ENCODE results near the gene MAP6. TPM values are rescaled to one million over a fixed set of nuclear protein-coding genes. Genes with fewer than 3 reads are reported as not detected.
"Not testable (repeated sequence)": the region's sequence is repeated elsewhere in the genome, so short reads cannot be mapped to it uniquely, and the experiment has no call there.

Gene MAP6
- total and polyA plus RNA-seq, 2 experiments from 2014 or later, result 0.31 to 1.2 TPM

DNA sequence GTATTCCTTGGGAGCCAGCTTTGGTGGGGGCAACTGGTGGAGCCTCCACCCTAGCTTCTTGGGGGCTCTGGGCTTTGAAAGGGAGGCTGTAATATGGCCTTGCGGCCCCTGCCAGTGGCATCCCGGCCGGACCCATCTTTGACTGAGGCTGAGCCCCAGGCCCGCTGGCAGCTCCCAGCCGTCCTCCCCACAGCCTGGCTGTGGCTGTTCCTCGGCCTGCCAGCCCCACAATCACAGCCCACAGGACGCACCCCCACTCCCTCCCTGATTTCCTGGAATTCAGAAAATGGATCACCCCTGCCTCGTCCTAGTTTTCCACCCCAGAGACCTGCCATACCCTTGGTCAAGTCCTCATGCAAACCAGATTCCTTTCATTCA lies 83.6 kb downstream of the MAP6 start (continued):
- TF ChIP-seq, protein P1, sequence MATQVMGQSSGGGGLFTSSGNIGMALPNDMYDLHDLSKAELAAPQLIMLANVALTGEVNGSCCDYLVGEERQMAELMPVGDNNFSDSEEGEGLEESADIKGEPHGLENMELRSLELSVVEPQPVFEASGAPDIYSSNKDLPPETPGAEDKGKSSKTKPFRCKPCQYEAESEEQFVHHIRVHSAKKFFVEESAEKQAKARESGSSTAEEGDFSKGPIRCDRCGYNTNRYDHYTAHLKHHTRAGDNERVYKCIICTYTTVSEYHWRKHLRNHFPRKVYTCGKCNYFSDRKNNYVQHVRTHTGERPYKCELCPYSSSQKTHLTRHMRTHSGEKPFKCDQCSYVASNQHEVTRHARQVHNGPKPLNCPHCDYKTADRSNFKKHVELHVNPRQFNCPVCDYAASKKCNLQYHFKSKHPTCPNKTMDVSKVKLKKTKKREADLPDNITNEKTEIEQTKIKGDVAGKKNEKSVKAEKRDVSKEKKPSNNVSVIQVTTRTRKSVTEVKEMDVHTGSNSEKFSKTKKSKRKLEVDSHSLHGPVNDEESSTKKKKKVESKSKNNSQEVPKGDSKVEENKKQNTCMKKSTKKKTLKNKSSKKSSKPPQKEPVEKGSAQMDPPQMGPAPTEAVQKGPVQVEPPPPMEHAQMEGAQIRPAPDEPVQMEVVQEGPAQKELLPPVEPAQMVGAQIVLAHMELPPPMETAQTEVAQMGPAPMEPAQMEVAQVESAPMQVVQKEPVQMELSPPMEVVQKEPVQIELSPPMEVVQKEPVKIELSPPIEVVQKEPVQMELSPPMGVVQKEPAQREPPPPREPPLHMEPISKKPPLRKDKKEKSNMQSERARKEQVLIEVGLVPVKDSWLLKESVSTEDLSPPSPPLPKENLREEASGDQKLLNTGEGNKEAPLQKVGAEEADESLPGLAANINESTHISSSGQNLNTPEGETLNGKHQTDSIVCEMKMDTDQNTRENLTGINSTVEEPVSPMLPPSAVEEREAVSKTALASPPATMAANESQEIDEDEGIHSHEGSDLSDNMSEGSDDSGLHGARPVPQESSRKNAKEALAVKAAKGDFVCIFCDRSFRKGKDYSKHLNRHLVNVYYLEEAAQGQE (IDR thresholded peaks at IDR 0.05; ENCODE audit: unreplicated experiment), result no peak
- TF ChIP-seq EZH2 (IDR thresholded peaks at IDR 0.05; ENCODE audit: low read depth, unreplicated experiment), result no peak
- TF ChIP-seq ZNF331 (CRISPR knock-in tag; IDR thresholded peaks at IDR 0.05; ENCODE audit: low read depth), result no peak

DNA sequence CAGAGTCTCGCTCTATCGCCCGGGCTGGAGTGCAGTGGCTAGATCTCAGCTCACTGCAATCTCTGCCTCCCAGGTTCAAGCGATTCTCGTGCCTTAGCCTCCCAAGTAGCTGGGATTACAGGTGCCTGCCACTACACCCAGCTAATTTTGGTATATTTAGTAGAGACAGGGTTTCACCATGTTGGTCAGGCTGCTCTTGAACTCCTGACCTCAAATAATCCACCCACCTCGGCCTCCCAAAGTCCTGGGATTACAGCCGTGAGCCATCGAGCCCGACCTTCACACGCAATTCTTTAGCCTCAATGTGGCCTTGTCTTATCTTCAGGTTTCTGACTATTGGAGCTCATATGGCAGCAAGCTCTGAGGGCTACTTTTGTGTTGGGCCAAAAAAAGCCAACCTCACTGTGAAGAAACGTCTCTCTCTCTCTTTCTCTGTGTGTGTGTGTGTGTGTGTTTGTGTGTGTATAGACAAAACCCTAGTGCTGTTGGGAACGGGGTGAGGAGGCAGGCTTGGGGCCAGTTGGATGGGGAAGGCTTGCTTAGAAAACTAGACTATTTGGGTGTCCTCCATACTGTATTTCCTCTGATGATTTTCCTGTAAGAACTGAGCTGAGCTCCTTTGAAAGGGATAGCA lies 84.1 kb downstream of the MAP6 start:
- DNase-seq (ENCODE audit: low spot score); H3K79me2 ChIP-seq (replicated peaks; ENCODE audit: insufficient read depth); H4K20me1 ChIP-seq (replicated peaks; ENCODE audit: insufficient read depth); ATAC-seq; H3K9me3 Mint-ChIP-seq; H3K9me2 ChIP-seq (ENCODE audit: insufficient read depth); H3F3A ChIP-seq (replicated peaks; ENCODE audit: low read depth); H3K36me3 Mint-ChIP-seq (ENCODE audit: low read depth); H3K27me3 ChIP-seq (ENCODE audit: insufficient read depth); H3K36me3 ChIP-seq (ENCODE audit: insufficient read depth); H3K4me3 ChIP-seq: not testable (repeated sequence)
- Histone ChIP-seq H2AFZ (peak overlapping the region; percentile 91; the same call in 1 of the 2 replicates), H3K4me1 (ENCODE audit: insufficient read depth) (peaks cover 16% of the 10 kb centered on the region), H3K27ac (ENCODE audit: low read depth) (0 out of 2 replicates have a peak overlapping the region, but pooled peaks have one; percentile 83), H3K4me2 (peak overlapping the region; percentile 90; the same call in 1 of the 2 replicates)
- H3K4me3 Mint-ChIP-seq, result peak overlapping the region; percentile 85
- peaks cover 28% of the 10 kb centered on the region for H3K27me3 Mint-ChIP-seq (ENCODE audit: insufficient read depth, low read depth, poor library complexity)
- H3K27ac Mint-ChIP-seq, result peak overlapping the region; percentile 80
- peaks cover 21% of the 10 kb centered on the region for H3K4me1 Mint-ChIP-seq

DNA sequence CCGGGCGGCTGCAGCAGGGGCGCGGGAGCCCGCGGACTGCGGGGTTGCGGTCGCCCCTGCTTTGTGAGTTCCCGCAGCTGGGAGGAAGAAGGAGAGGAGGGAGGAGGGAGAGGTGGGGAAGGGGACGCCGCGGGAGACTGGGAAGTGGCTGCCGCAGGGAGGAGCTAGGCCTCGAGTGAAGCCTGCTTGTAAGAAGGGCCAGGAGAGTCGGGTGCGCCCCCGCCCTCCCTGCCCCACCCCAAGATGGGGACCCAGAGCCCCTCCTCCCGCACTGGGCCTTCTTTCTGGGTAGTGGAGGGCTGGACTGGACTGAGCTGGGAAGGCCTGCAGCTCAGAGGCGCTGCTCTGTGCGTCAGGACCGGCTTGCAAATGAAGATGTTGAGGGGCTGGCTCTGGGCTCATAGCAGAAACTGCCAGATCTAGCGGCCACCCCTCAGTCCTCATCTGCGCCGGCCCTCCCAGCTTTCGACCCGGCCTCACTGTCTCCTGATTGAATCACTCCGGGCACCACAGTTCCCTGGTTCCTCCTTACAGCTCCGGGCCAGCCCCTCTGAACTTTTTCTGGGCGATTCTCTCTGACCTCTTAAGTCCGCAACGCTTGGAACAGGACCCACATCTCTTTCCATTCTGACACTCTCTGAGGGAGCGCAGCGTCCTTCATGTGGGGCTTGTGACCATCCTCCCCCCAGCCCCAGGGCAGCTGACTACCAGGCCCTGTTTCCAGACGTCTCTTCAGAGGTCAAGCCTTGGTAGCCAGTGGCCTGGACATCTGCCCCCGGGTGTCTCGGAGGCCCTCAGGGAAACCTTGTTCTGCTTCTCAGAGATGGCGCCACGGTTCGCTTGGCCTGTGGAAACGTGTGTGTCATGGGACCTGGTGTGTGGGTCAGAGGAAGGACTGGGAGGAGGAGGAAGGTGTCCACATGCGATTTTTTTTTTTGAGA lies 84.8 kb downstream of the MAP6 start:
- peaks cover 21% of the 10 kb centered on the region for H3K4me1 Mint-ChIP-seq
- peak overlapping the region; percentile 90 for H3K4me2 ChIP-seq
- H3K27ac Mint-ChIP-seq, result peak overlapping the region; percentile 80
- no peaks in the 10 kb centered on the region for H3K27me3 ChIP-seq (ENCODE audit: insufficient read depth)
- H2AFZ ChIP-seq, result peak overlapping the region; percentile 91
- TF ChIP-seq, protein P1 (IDR thresholded peaks at IDR 0.05; ENCODE audit: unreplicated experiment), result no peak
- TF ChIP-seq POLR2AphosphoS5 (IDR thresholded peaks at IDR 0.05; ENCODE audit: low read depth), result peak; percentile 14; the same call in 1 of the 2 replicates
- peaks cover 7% of the 10 kb centered on the region; the same call in 1 of the 2 replicates for H3F3A ChIP-seq (replicated peaks; ENCODE audit: low read depth)
- ATAC-seq, result peak; percentile 73
- H3K4me3 Mint-ChIP-seq, result peak overlapping the region; percentile 85
- H3K27me3 Mint-ChIP-seq (ENCODE audit: insufficient read depth, low read depth, poor library complexity), result peaks cover 26% of the 10 kb centered on the region
- no peaks in the 10 kb centered on the region; the same call in 2 of the 3 replicates for H3K36me3 Mint-ChIP-seq (ENCODE audit: low read depth)
- H3K4me1 ChIP-seq (ENCODE audit: insufficient read depth), result peaks cover 16% of the 10 kb centered on the region
- peak overlapping the region; percentile 83 for H3K27ac ChIP-seq (ENCODE audit: low read depth)
- H3K9me2 ChIP-seq (ENCODE audit: insufficient read depth), result peaks cover 7% of the 10 kb centered on the region; the same call in 1 of the 2 replicates
- H4K20me1 ChIP-seq (replicated peaks; ENCODE audit: insufficient read depth), result no peaks in the 10 kb centered on the region
- no peaks in the 10 kb centered on the region for H3K36me3 ChIP-seq (ENCODE audit: insufficient read depth)
- H3K4me3 ChIP-seq, result peak overlapping the region; percentile 92
- H3K9me3 Mint-ChIP-seq, result no peaks in the 10 kb centered on the region; the same call in 2 of the 3 replicates
- H3K79me2 ChIP-seq (replicated peaks; ENCODE audit: insufficient read depth), result no peaks in the 10 kb centered on the region
- peak; percentile 82 for DNase-seq (ENCODE audit: low spot score)
